Cardiac muscle cell (in vitro differentiated cells and primary cell): ENCODE measurements around the gene CTXND2. TPM values are rescaled to one million over a fixed set of nuclear protein-coding genes. Genes with fewer than 3 reads are reported as not detected.
"Not testable (repeated sequence)": the region's sequence is repeated elsewhere in the genome, so short reads cannot be mapped to it uniquely, and the experiment has no call there.

ENCODE experiments used
- DNase-seq, 2 donors: peaks; one replicate each; pipeline versions ENCODE4 v3.0.0 to v3.0.0-alpha.2; 2010 to 2017; ENCODE audit warnings: low read depth in 1 of 2, low spot score in 1 of 2
- H3K27ac ChIP-seq: fragments of 200-600 bp; sonication (generic); 2 replicates; pipeline ENCODE4 v1.5.1; 2016
- H3K27me3 ChIP-seq: fragments of 200-600 bp; sonication (generic); 2 replicates; pipeline ENCODE4 v1.6.0; 2016; ENCODE audit warnings: control low read depth
- H3K36me3 ChIP-seq: fragments of 200-600 bp; sonication (generic); 2 replicates; pipeline ENCODE4 v1.5.1; 2016; ENCODE audit warnings: control low read depth
- H3K4me1 ChIP-seq: fragments of 200-600 bp; sonication (generic); 2 replicates; pipeline ENCODE4 v1.8.1; 2017; ENCODE audit warnings: low read depth, mild to moderate bottlenecking, mixed run types
- H3K4me3 ChIP-seq: fragments of 200-600 bp; sonication (generic); 2 replicates; pipeline ENCODE4 v1.5.1; 2016; ENCODE audit warnings: mild to moderate bottlenecking
- H3K9me3 ChIP-seq: fragments of 200-600 bp; sonication (generic); 2 replicates; pipeline ENCODE4 v1.5.1; 2017; ENCODE audit warnings: low read depth, mild to moderate bottlenecking, control low read depth
- CTCF ChIP-seq: IDR thresholded peaks from 2 replicates; pipeline ENCODE4 v1.5.1; 2012; ENCODE audit warnings: low read depth, mild to moderate bottlenecking, low read length
- polyA plus RNA-seq: library from polyadenylated mRNA; unstranded; fragments of >200 nt; fragmentation: Nextera tagmentation; extraction: Ambion mirVana; gene quantifications from 2 replicates; pipeline ENCODE4 v1.2.1, GENCODE V29; 2016
- total RNA-seq: library from RNA; depleted of rRNA; stranded (reverse); fragments of >200 nt; gene quantifications from 2 replicates; pipeline ENCODE4 v1.2.3, GENCODE V29; 2016

The CTXND2 gene
- total RNA-seq = not detected in 2 replicates
- not detected in 2 replicates for polyA plus RNA-seq

DNA sequence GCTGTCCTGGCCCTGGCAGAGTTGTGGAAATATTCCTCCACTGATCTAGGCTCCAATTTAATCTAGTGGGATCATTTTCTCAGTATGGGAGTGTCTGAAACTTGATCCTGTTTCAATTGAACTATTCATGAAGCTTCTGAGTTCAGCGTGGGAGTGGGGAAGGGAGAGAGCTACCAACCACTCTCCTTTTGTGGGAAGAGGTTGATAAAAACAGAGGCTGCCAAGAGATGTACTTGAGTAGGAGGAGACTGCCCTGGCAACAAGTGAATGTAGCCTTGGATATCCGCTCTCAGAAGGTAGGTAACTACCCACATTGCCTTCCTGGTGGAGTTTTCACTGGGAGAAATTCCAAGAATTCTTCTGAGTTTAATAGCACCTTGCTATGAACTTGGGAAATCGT lies at the start of gene CTXND2:
Gene CTXND2 (plus strand): TSS at position 119 of the 400 bp plus-strand sequence. CDS start 25,179 bp downstream, outside the sequence.
- no peaks in the 10 kb centered on the region for H3K9me3 ChIP-seq
- H3K27ac ChIP-seq = no peak within 1 kb of the TSS
- peak; percentile 8 to 81 for DNase-seq
- H3K4me1 ChIP-seq = no peaks in the 10 kb centered on the region
- TF ChIP-seq CTCF = no peak
- H3K4me3 ChIP-seq = no peak within 1 kb of the TSS
- H3K36me3 ChIP-seq = no peaks in the 10 kb centered on the region
- no peaks in the 10 kb centered on the region for H3K27me3 ChIP-seq

DNA sequence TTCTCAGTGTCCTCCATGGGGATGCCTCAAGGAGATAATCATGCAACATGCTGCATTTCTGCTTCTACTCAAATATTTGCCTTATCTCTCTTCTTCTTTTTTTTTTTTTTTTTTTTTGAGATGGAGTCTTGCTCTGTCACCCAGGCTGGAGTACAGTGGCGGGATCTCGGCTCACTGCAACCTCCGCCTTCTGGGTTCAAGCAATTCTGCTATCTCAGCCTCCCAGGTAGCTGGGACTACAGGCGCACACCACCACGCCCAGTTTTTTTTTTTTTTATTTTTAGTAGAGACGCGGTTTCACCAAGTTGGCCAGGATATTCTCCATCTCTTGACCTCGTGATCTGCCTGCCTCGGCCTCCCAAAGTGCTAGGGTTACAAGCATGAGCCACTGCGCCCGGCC lies 46.1 kb upstream of the CTXND2 start:
- not testable (repeated sequence) for H3K4me1 ChIP-seq, DNase-seq, H3K27me3 ChIP-seq, H3K4me3 ChIP-seq, H3K9me3 ChIP-seq, H3K27ac ChIP-seq
- H3K36me3 ChIP-seq = peaks cover 41% of the 10 kb centered on the region

DNA sequence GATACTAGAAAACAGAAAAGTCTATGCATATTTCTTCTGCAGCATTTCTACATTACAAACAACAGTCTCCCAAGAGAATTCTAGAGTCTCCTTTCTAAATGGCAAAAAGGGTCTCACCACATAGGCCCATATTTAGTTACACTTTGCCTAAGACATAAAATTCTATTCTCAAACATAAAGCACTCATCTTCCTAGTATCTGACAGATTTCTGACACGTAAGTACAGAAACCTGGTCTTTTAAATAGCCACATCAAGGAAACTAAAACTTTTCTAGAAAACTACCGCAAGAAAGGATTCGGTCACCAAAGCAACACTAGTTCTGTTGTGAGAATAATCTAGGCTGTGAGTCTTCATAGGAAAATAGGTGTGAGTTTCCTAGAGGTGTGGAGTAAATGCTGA lies 45.3 kb upstream of the CTXND2 start:
- Histone ChIP-seq H3K36me3 (peaks cover 38% of the 10 kb centered on the region), H3K27ac (no peak overlapping the region), H3K27me3 (no peaks in the 10 kb centered on the region), H3K9me3 (no peaks in the 10 kb centered on the region), H3K4me3 (no peak overlapping the region), H3K4me1 (no peaks in the 10 kb centered on the region)
- no peak for DNase-seq
- TF ChIP-seq CTCF = no peak

DNA sequence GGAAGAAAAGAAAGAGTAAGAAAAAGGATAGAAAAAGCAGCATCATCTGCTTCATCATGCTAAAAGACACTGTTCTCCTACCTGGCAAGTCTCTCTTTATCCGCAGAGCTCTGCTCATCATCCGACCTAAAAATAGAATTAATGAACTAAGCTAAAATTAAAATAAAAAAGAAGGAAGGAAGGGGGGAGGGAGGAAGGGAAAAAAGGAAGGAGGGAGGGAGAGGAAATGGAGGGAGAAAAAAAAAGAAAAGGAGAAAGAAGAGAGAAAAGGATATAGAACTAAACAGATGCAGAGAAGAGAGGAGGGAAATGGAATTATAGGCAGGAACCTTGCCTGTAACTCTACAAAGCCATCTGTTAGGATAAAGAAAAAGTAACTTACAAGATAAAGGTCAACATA lies 44.6 kb upstream of the CTXND2 start:
- Histone ChIP-seq H3K9me3 (no peaks in the 10 kb centered on the region), H3K27me3 (no peaks in the 10 kb centered on the region), H3K4me1 (no peaks in the 10 kb centered on the region), H3K4me3 (no peak overlapping the region), H3K27ac (no peak overlapping the region), H3K36me3 (peaks cover 34% of the 10 kb centered on the region)
- TF ChIP-seq CTCF = no peak
- DNase-seq = no peak

DNA sequence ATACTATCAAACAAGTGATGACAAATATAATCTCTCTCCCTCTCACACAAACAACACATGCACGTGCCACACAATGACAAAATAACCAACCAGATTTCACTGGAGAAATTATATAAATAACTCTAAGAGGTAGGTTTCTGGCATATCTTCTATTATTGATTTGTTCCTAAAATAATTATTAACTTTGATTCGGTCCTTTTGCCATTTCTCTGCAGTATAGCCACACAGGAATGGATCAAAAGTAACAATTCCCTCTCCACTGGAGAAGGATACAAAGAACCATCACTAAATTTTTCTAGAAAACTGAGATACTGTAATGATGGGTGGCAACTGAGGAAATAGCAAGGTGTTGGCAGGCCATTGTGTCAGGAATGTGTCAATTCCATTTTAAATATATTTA lies 44.0 kb upstream of the CTXND2 start:
- Histone ChIP-seq H3K4me3 (no peak overlapping the region), H3K27me3 (no peaks in the 10 kb centered on the region), H3K36me3 (peaks cover 28% of the 10 kb centered on the region), H3K4me1 (no peaks in the 10 kb centered on the region), H3K9me3 (no peaks in the 10 kb centered on the region), H3K27ac (no peak overlapping the region)
- TF ChIP-seq CTCF = no peak
- no peak for DNase-seq

GRCh38 chr1:150843474-150843873 lies 43.5 kb upstream of the CTXND2 start:
- DNase-seq = no peak
- Histone ChIP-seq H3K27ac (no peak overlapping the region), H3K36me3 (peaks cover 23% of the 10 kb centered on the region), H3K27me3 (no peaks in the 10 kb centered on the region), H3K9me3 (no peaks in the 10 kb centered on the region), H3K4me3 (no peak overlapping the region), H3K4me1 (no peaks in the 10 kb centered on the region)
- TF ChIP-seq CTCF = no peak
